NT2/D1 (cell line): ENCODE data around the gene PTPRN2.

Experiments used
- YY1 ChIP-seq: IDR thresholded peaks from 2 replicates; pipeline ENCODE4 v1.6.1; 2011; ENCODE audit not compliant: insufficient read length, insufficient read depth
- ZNF274 ChIP-seq: IDR thresholded peaks from 2 replicates; pipeline ENCODE4 v1.6.1; 2011; ENCODE audit warnings: mild to moderate bottlenecking, low read depth, low read length

DNA sequence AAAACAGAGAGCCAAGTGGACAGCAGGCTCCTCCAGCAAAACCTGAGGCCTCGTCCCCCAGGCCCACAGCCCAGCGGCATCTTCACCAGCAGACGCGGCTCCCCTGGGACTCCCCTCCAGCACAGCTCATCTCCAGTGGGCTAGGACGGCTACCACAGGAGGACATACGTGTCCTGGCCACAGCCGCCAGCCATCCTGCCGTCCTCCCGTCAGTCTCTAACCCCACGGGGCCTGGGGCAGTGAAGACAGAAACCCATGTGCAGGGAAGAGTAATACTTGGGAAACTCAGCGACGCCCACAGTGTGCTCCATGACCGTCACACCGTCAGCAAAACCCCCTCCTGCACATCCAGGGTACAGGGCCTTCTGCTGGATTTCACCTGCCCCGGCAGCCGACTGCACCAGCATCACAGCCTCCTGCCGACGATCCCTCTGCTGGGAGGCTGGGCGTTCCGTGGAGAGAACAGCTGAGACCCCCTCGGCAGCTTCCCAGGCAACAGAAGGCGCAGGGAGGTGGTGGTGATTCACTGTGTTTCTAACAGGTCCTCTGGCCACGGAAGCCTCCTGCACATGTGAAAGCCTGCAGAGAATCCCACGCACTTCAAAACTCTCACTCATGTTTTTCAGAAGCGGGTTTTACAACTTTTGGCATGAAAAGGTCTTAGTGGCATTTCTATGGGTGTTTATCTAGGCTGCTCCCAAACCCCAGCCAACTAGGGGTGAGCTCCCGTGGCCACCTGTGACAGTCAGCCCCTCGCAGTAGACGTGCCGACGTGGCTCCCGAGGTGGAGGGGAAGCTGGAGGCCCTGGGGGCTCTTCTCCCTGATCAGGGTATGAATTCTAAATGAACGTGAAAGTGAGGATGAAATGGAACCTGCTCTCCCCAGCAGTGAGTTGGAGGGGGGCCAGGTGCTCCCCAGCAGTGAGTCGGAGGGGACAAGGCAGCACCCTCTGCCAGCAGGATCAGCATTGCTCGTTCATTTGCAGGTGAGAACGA lies 513.5 kb downstream of the PTPRN2 start:
- no peak for TF ChIP-seq YY1
- no peak for TF ChIP-seq ZNF274
